ENCODE measurements around the gene DLG2.

The DLG2 gene

GRCh38 chr11:84588131-84588829 lies 1038.9 kb downstream of the DLG2 start:
- Histone ChIP-seq H3K4me1 (ENCODE audit: control insufficient read depth, insufficient read depth, low read length, poor library complexity, severe bottlenecking) (no peaks in the 10 kb centered on the region), H3K4me3 (ENCODE audit: insufficient read depth, low read depth, low read length, poor library complexity, severe bottlenecking) (no peak overlapping the region), H3K27ac (ENCODE audit: insufficient read depth, low read length, poor library complexity, severe bottlenecking) (no peak overlapping the region), H3K9me3 (ENCODE audit: control insufficient read depth, low read length) (no peaks in the 10 kb centered on the region), H3K36me3 (ENCODE audit: control insufficient read depth, insufficient read depth, low read length) (no peaks in the 10 kb centered on the region), H3K27me3 (replicated peaks; ENCODE audit: control insufficient read depth, insufficient read depth, low read length, poor library complexity, severe bottlenecking) (no peaks in the 10 kb centered on the region)
- no peak for DNase-seq

- no peaks in the 10 kb centered on the region for H3K36me3 ChIP-seq (ENCODE audit: control insufficient read depth, insufficient read depth, low read length)
- no peak for DNase-seq
- H3K27me3 ChIP-seq (replicated peaks; ENCODE audit: control insufficient read depth, insufficient read depth, low read length, poor library complexity, severe bottlenecking), result no peaks in the 10 kb centered on the region
- H3K4me3 ChIP-seq (ENCODE audit: insufficient read depth, low read depth, low read length, poor library complexity, severe bottlenecking), result no peak overlapping the region
- no peaks in the 10 kb centered on the region for H3K4me1 ChIP-seq (ENCODE audit: control insufficient read depth, insufficient read depth, low read length, poor library complexity, severe bottlenecking)
- H3K9me3 ChIP-seq (ENCODE audit: control insufficient read depth, low read length), result no peaks in the 10 kb centered on the region
- no peak overlapping the region for H3K27ac ChIP-seq (ENCODE audit: insufficient read depth, low read length, poor library complexity, severe bottlenecking)
Measured at GRCh38 chr11:84583106-84583505, 1044.0 kb downstream of the DLG2 start.

GRCh38 chr11:84581083-84581482 lies 1046.1 kb downstream of the DLG2 start:
- H3K4me3 ChIP-seq (ENCODE audit: insufficient read depth, low read depth, low read length, poor library complexity, severe bottlenecking), result no peak overlapping the region
- no peaks in the 10 kb centered on the region for H3K4me1 ChIP-seq (ENCODE audit: control insufficient read depth, insufficient read depth, low read length, poor library complexity, severe bottlenecking)
- no peaks in the 10 kb centered on the region for H3K27me3 ChIP-seq (replicated peaks; ENCODE audit: control insufficient read depth, insufficient read depth, low read length, poor library complexity, severe bottlenecking)
- H3K27ac ChIP-seq (ENCODE audit: insufficient read depth, low read length, poor library complexity, severe bottlenecking), result no peak overlapping the region
- H3K9me3 ChIP-seq (ENCODE audit: control insufficient read depth, low read length), result no peaks in the 10 kb centered on the region
- no peak for DNase-seq
- no peaks in the 10 kb centered on the region for H3K36me3 ChIP-seq (ENCODE audit: control insufficient read depth, insufficient read depth, low read length)

GRCh38 chr11:84580428-84580827 lies 1046.7 kb downstream of the DLG2 start:
- Histone ChIP-seq H3K27me3 (replicated peaks; ENCODE audit: control insufficient read depth, insufficient read depth, low read length, poor library complexity, severe bottlenecking) (no peaks in the 10 kb centered on the region), H3K36me3 (ENCODE audit: control insufficient read depth, insufficient read depth, low read length) (no peaks in the 10 kb centered on the region), H3K9me3 (ENCODE audit: control insufficient read depth, low read length) (no peaks in the 10 kb centered on the region), H3K27ac (ENCODE audit: insufficient read depth, low read length, poor library complexity, severe bottlenecking) (no peak overlapping the region), H3K4me1 (ENCODE audit: control insufficient read depth, insufficient read depth, low read length, poor library complexity, severe bottlenecking) (no peaks in the 10 kb centered on the region), H3K4me3 (ENCODE audit: insufficient read depth, low read depth, low read length, poor library complexity, severe bottlenecking) (no peak overlapping the region)
- DNase-seq, result no peak

GRCh38 chr11:84573868-84574267 lies 1053.3 kb downstream of the DLG2 start:
- Histone ChIP-seq H3K36me3 (ENCODE audit: control insufficient read depth, insufficient read depth, low read length) (no peaks in the 10 kb centered on the region), H3K9me3 (ENCODE audit: control insufficient read depth, low read length) (no peaks in the 10 kb centered on the region), H3K4me1 (ENCODE audit: control insufficient read depth, insufficient read depth, low read length, poor library complexity, severe bottlenecking) (no peaks in the 10 kb centered on the region), H3K4me3 (ENCODE audit: insufficient read depth, low read depth, low read length, poor library complexity, severe bottlenecking) (no peak overlapping the region), H3K27me3 (replicated peaks; ENCODE audit: control insufficient read depth, insufficient read depth, low read length, poor library complexity, severe bottlenecking) (no peaks in the 10 kb centered on the region), H3K27ac (ENCODE audit: insufficient read depth, low read length, poor library complexity, severe bottlenecking) (no peak overlapping the region)
- no peak for DNase-seq

GRCh38 chr11:84566671-84567070 lies 1060.5 kb downstream of the DLG2 start:
- Histone ChIP-seq H3K36me3 (ENCODE audit: control insufficient read depth, insufficient read depth, low read length) (no peaks in the 10 kb centered on the region), H3K27me3 (replicated peaks; ENCODE audit: control insufficient read depth, insufficient read depth, low read length, poor library complexity, severe bottlenecking) (no peaks in the 10 kb centered on the region), H3K27ac (ENCODE audit: insufficient read depth, low read length, poor library complexity, severe bottlenecking) (no peak overlapping the region), H3K9me3 (ENCODE audit: control insufficient read depth, low read length) (no peaks in the 10 kb centered on the region), H3K4me3 (ENCODE audit: insufficient read depth, low read depth, low read length, poor library complexity, severe bottlenecking) (no peak overlapping the region), H3K4me1 (ENCODE audit: control insufficient read depth, insufficient read depth, low read length, poor library complexity, severe bottlenecking) (no peaks in the 10 kb centered on the region)
- DNase-seq, result no peak

GRCh38 chr11:84564867-84565184 lies 1062.3 kb downstream of the DLG2 start:
- Histone ChIP-seq H3K4me3 (ENCODE audit: insufficient read depth, low read depth, low read length, poor library complexity, severe bottlenecking) (no peak overlapping the region), H3K36me3 (ENCODE audit: control insufficient read depth, insufficient read depth, low read length) (no peaks in the 10 kb centered on the region), H3K4me1 (ENCODE audit: control insufficient read depth, insufficient read depth, low read length, poor library complexity, severe bottlenecking) (no peaks in the 10 kb centered on the region), H3K27me3 (replicated peaks; ENCODE audit: control insufficient read depth, insufficient read depth, low read length, poor library complexity, severe bottlenecking) (no peaks in the 10 kb centered on the region), H3K9me3 (ENCODE audit: control insufficient read depth, low read length) (no peaks in the 10 kb centered on the region), H3K27ac (ENCODE audit: insufficient read depth, low read length, poor library complexity, severe bottlenecking) (no peak overlapping the region)
- no peak for DNase-seq

- Histone ChIP-seq H3K27ac (ENCODE audit: insufficient read depth, low read length, poor library complexity, severe bottlenecking) (no peak overlapping the region), H3K4me3 (ENCODE audit: insufficient read depth, low read depth, low read length, poor library complexity, severe bottlenecking) (no peak overlapping the region), H3K9me3 (ENCODE audit: control insufficient read depth, low read length) (no peaks in the 10 kb centered on the region), H3K36me3 (ENCODE audit: control insufficient read depth, insufficient read depth, low read length) (no peaks in the 10 kb centered on the region), H3K4me1 (ENCODE audit: control insufficient read depth, insufficient read depth, low read length, poor library complexity, severe bottlenecking) (no peaks in the 10 kb centered on the region), H3K27me3 (replicated peaks; ENCODE audit: control insufficient read depth, insufficient read depth, low read length, poor library complexity, severe bottlenecking) (no peaks in the 10 kb centered on the region)
- no peak for DNase-seq
Measured at GRCh38 chr11:84564180-84564866, 1062.8 kb downstream of the DLG2 start.

- no peak overlapping the region for H3K4me3 ChIP-seq (ENCODE audit: insufficient read depth, low read depth, low read length, poor library complexity, severe bottlenecking)
- no peaks in the 10 kb centered on the region for H3K27me3 ChIP-seq (replicated peaks; ENCODE audit: control insufficient read depth, insufficient read depth, low read length, poor library complexity, severe bottlenecking)
- DNase-seq, result no peak
- no peaks in the 10 kb centered on the region for H3K9me3 ChIP-seq (ENCODE audit: control insufficient read depth, low read length)
- no peak overlapping the region for H3K27ac ChIP-seq (ENCODE audit: insufficient read depth, low read length, poor library complexity, severe bottlenecking)
- H3K4me1 ChIP-seq (ENCODE audit: control insufficient read depth, insufficient read depth, low read length, poor library complexity, severe bottlenecking), result no peaks in the 10 kb centered on the region
- H3K36me3 ChIP-seq (ENCODE audit: control insufficient read depth, insufficient read depth, low read length), result no peaks in the 10 kb centered on the region
Measured at GRCh38 chr11:84563356-84563755, 1063.8 kb downstream of the DLG2 start.

GRCh38 chr11:84560206-84560605 lies 1066.9 kb downstream of the DLG2 start:
- Histone ChIP-seq H3K27me3 (replicated peaks; ENCODE audit: control insufficient read depth, insufficient read depth, low read length, poor library complexity, severe bottlenecking) (no peaks in the 10 kb centered on the region), H3K36me3 (ENCODE audit: control insufficient read depth, insufficient read depth, low read length) (no peaks in the 10 kb centered on the region), H3K4me1 (ENCODE audit: control insufficient read depth, insufficient read depth, low read length, poor library complexity, severe bottlenecking) (no peaks in the 10 kb centered on the region), H3K27ac (ENCODE audit: insufficient read depth, low read length, poor library complexity, severe bottlenecking) (no peak overlapping the region), H3K9me3 (ENCODE audit: control insufficient read depth, low read length) (no peaks in the 10 kb centered on the region), H3K4me3 (ENCODE audit: insufficient read depth, low read depth, low read length, poor library complexity, severe bottlenecking) (no peak overlapping the region)
- no peak for DNase-seq

Data from effector memory CD4-positive, alpha-beta T cell (primary cell).